Dendritic cell treated with granulocyte-macrophage colony-stimulating factor and Interleukin-4, amounts not matched to agents 40 ng/mL and 50 ng/mL, for 4 days (primary cell): ENCODE measurements around the gene DAAM1.
A peak's percentile ranks its signal among the peaks of the same experiment; 100 is the strongest.

Source experiments
- H3K27ac Mint-ChIP-seq: one replicate; pipeline ENCODE4 v1.8.0; 2022; ENCODE audit warnings: mild to moderate bottlenecking, mixed read lengths
- H3K27me3 Mint-ChIP-seq: one replicate; pipeline ENCODE4 v1.8.0; 2022; ENCODE audit warnings: mild to moderate bottlenecking, mixed read lengths
- H3K36me3 Mint-ChIP-seq: one replicate; pipeline ENCODE4 v1.8.0; 2022; ENCODE audit warnings: low read depth, mixed read lengths
- H3K4me1 Mint-ChIP-seq: one replicate; pipeline ENCODE4 v1.8.0; 2022; ENCODE audit warnings: low read depth, mixed read lengths
- H3K4me3 Mint-ChIP-seq: one replicate; pipeline ENCODE4 v1.8.0; 2022; ENCODE audit warnings: mild to moderate bottlenecking, moderate library complexity, mixed read lengths
- H3K9me3 Mint-ChIP-seq: one replicate; pipeline ENCODE4 v1.8.0; 2022; ENCODE audit warnings: mixed read lengths
- intact Hi-C: fragments of 100-400 bp; cut with micrococcal nuclease; formaldehyde crosslinking; loops from one replicate; pipeline ENCODE4 v1.15.0; 2022

The DAAM1 gene

GRCh38 chr14:59246566-59246965 lies 58.1 kb downstream of the DAAM1 start:
- no peaks in the 10 kb centered on the region for H3K36me3 Mint-ChIP-seq
- H3K4me3 Mint-ChIP-seq = no peak overlapping the region
- intact Hi-C loops = no loop called here
- no peaks in the 10 kb centered on the region for H3K9me3 Mint-ChIP-seq
- H3K4me1 Mint-ChIP-seq = peaks cover 10% of the 10 kb centered on the region
- no peaks in the 10 kb centered on the region for H3K27me3 Mint-ChIP-seq
- no peak overlapping the region for H3K27ac Mint-ChIP-seq

DNA sequence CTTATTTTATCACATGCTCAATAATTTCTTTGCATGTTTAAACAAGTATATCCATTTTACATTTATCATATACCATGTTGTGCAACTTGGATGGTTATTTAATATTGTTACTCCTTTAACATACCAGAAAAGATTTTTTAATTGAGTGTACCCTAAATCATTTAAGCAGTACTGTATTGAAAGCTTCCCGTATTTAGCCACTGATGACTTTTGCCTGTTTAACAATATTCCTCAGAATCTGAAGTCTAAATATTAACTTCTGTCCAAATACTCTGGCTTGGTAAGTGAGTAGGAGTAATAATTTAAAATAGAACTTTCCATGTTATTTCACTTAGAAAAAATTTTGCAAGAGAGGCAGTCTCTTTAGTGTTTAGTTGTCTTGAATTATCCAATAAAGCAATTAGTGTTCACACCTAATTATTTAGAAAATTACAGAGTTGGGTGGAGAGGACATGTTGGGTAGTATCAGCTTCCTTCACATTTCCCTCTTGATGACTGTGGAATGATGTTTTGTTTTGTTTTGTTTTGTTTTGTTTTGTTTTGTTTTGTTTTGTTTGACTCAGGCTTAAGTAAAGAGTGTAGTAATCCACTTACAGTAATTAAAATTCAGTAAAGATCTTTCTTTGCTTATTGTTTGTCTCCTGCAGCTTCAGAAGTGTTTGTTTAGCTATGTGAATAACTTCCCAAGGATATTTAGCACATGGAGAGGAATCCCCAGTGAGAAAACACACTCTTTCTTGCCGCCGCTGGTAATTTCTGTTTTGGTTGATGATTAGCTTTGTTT lies 59.5 kb downstream of the DAAM1 start:
- no peaks in the 10 kb centered on the region for H3K36me3 Mint-ChIP-seq

GRCh38 chr14:59249029-59249428 lies 60.6 kb downstream of the DAAM1 start:
- Mint-ChIP-seq H3K27ac (no peak overlapping the region), H3K4me3 (no peak overlapping the region)
- intact Hi-C loops = no loop called here

More for the DNA sequence above, 59.5 kb downstream of the DAAM1 start:
- intact Hi-C loops = no loop called here
- H3K4me1 Mint-ChIP-seq = peaks cover 19% of the 10 kb centered on the region
- H3K9me3 Mint-ChIP-seq = no peaks in the 10 kb centered on the region
- H3K4me3 Mint-ChIP-seq = no peak overlapping the region
- H3K27me3 Mint-ChIP-seq = no peaks in the 10 kb centered on the region
- H3K27ac Mint-ChIP-seq = no peak overlapping the region

DNA sequence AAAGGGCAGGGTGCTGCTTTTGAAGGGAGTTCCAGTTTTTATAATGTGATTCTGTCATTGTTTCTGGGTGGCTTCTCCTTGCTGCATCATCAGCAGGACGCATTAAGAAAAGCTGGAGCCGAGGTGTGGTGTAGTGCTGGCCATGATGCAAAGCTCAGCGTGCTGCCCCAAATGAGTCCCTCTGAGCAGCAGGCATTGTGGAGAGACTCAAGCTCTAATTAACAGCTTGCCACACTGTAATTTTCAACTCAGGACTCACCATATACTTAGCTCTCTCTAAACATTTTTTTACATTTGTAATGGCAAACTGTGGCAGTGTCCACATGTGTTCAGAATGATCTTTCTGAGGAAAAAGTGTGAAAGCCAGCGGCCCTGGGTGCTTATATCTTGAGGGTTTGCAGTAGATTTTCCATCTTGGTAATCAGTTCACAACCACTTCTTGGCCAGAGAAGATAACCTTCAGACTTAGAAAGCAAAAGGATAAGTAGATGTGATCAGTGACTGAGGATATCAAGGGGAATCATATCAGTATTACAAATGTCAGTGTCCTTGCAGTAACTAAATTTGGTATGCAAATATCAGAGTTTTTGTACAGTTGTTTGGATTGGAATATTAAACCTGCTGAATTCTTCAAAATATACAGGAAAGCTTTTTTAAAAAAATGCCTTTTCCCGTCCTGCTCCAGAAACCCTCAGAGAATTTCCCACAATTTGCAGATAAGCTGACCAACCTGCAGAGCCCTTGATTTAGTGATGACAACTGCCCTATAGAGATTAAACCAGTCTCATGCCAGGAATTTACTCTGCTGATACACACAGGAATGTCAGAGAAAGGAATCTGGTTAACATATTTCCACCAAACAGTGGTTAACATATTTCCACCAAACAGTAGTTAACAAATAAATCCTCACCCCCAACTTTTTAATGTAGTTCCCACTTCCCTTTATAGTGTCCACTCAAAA lies 63.6 kb downstream of the DAAM1 start:
- H3K36me3 Mint-ChIP-seq = peaks cover under 1% of the 10 kb centered on the region
- peaks cover 36% of the 10 kb centered on the region for H3K4me1 Mint-ChIP-seq
- H3K27me3 Mint-ChIP-seq = no peaks in the 10 kb centered on the region
- H3K4me3 Mint-ChIP-seq = no peak overlapping the region
- intact Hi-C loops = no loop called here
- no peaks in the 10 kb centered on the region for H3K9me3 Mint-ChIP-seq
- H3K27ac Mint-ChIP-seq = no peak overlapping the region

More at GRCh38 chr14:59249029-59249428, 60.6 kb downstream of the DAAM1 start:
- no peaks in the 10 kb centered on the region for H3K9me3 Mint-ChIP-seq
- H3K36me3 Mint-ChIP-seq = no peaks in the 10 kb centered on the region
- H3K27me3 Mint-ChIP-seq = no peaks in the 10 kb centered on the region
- H3K4me1 Mint-ChIP-seq = peaks cover 29% of the 10 kb centered on the region

DNA sequence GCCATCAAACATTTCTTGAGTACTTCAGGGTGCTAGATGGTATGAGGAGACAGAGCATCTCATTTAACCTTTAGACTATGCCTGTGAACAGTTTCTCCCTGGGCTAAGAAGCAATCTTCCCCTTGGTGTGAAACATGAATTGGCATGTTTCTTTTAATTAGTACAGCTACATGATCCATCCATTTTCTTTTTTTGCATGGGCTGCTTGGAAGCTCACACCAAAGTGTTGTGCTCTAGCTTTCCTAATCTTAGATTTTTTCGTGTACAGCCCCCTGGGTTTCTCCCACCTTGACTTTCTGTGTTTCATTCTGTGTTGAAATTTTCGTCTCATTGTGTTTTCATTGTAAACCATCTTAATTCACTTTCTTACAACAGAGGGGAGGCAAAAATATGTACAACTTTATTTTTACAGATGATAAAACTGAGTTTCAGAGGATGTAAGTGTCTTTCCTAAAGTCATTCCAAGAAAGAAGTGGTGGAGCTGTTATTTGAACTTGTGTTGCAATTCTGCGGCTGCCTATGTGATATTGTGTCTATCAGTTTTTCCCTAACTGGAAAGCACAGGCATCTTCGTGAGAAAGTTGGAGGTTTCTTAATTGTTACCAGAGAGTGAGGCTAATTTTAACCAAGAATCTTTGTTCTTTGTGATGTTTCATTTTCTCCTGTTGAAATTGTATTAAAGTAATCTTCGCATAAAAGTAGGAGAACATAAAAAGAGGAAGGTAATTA lies 64.5 kb downstream of the DAAM1 start:
- Mint-ChIP-seq H3K9me3 (no peaks in the 10 kb centered on the region), H3K36me3 (peaks cover 9% of the 10 kb centered on the region), H3K4me3 (no peak overlapping the region), H3K27me3 (no peaks in the 10 kb centered on the region), H3K4me1 (peaks cover 36% of the 10 kb centered on the region), H3K27ac (peak overlapping the region; percentile 65)
- intact Hi-C loops = no loop called here

DNA sequence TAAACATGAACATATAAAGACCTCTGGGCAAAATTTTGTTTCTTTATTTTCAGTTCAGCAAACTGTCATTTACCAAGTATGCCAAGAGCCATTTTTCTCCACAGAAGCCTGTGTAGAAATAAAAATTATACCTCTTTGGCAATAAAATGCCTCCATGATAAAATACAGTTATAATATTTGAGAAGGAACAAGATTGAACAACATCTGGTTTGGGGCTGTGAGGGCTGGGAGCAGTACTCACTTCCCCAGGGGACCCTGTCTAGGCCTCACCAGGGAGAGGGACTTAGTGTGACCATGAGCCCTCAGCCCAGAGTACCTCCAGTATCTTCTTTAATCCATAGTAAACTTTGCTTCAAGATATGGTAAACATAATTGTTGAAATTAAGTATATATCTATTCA lies 65.1 kb downstream of the DAAM1 start:
- Mint-ChIP-seq H3K9me3 (no peaks in the 10 kb centered on the region), H3K4me1 (peaks cover 36% of the 10 kb centered on the region), H3K4me3 (no peak overlapping the region), H3K36me3 (peaks cover 9% of the 10 kb centered on the region), H3K27me3 (no peaks in the 10 kb centered on the region), H3K27ac (peak overlapping the region; percentile 65)
- intact Hi-C loops = no loop called here

GRCh38 chr14:59254146-59254910 lies 65.9 kb downstream of the DAAM1 start:
- no peak overlapping the region for H3K4me3 Mint-ChIP-seq
- peaks cover 9% of the 10 kb centered on the region for H3K36me3 Mint-ChIP-seq
- H3K27ac Mint-ChIP-seq = no peak overlapping the region

DNA sequence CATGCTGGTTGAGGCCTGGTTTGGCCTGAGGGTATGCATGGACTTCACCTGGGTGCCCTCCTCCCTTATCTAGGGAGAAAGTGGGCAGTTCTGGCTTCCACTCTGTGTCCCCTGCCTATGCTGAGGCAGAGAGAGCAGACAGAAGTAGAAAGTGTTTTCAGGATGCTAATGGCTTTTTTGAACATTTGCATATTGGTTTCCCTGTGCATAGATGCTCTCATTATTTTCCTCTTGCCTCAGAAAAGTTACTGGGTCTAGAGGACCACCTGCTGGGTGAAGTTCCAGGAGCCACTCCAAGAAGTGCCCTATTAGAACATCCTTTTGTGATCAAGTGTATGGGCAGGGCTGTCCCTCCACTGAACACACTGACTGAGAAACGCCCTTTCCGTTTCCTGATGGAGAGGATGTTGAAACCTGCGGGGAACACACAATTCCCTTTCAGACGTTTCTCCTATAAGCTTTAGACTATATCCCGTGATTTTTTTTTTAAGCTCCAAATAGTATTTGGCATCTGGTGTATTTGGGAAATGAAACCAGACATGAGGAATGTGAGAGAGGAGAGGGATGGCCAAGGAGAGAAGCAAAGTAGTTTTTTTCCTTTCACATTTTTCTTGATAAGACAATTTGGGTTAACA lies 66.6 kb downstream of the DAAM1 start:
- Mint-ChIP-seq H3K27ac (no peak overlapping the region), H3K4me1 (peaks cover 36% of the 10 kb centered on the region), H3K4me3 (no peak overlapping the region), H3K9me3 (no peaks in the 10 kb centered on the region), H3K36me3 (peaks cover 9% of the 10 kb centered on the region), H3K27me3 (no peaks in the 10 kb centered on the region)
- intact Hi-C loops = no loop called here

More at GRCh38 chr14:59254146-59254910, 65.9 kb downstream of the DAAM1 start:
- no peaks in the 10 kb centered on the region for H3K9me3 Mint-ChIP-seq
- no peaks in the 10 kb centered on the region for H3K27me3 Mint-ChIP-seq
- intact Hi-C loops = no loop called here
- H3K4me1 Mint-ChIP-seq = peaks cover 36% of the 10 kb centered on the region

DNA sequence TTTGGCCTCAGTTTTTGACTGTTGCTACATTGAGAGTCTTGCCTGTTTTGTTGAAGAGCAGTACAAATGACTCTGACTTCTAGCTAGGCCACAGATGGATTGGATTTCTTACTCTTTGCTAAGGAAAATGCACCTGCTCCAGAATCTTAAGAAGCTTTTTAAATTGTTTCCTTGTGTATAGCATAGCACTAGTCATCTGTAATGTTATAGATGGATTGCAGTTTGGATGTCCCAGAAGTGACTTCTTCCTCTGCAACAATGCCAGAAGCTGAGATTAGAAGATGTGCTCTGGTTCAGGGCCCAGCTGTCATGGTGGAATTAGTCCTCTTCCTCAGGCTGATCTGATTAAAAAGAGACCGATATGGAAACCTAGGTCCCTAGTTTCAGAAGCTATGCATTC lies 67.9 kb downstream of the DAAM1 start:
- no peak overlapping the region for H3K27ac Mint-ChIP-seq
- H3K4me3 Mint-ChIP-seq = no peak overlapping the region
- H3K27me3 Mint-ChIP-seq = no peaks in the 10 kb centered on the region
- peaks cover 9% of the 10 kb centered on the region for H3K36me3 Mint-ChIP-seq
- intact Hi-C loops = no loop called here
- peaks cover 41% of the 10 kb centered on the region for H3K4me1 Mint-ChIP-seq
- H3K9me3 Mint-ChIP-seq = no peaks in the 10 kb centered on the region

DNA sequence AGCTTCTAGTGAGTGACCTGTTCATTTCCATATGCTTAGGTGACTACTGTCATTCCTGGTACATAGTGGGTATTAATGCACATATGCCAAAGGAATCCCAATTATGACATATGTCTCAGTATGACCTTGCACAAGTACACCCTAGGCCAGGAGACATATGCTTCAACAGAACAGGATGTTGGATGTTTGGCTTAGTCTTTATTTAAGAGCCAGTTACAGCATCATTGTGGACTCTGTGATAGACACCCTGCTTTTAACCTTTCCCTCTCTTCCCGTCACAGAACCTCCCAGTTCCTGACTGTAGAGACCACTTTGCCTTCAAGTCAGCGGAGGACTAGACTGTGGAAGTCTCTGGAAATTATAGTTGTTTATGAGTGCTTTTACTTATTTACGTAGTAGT lies 72.9 kb downstream of the DAAM1 start:
- H3K27ac Mint-ChIP-seq = no peak overlapping the region
- peaks cover 35% of the 10 kb centered on the region for H3K36me3 Mint-ChIP-seq

DNA sequence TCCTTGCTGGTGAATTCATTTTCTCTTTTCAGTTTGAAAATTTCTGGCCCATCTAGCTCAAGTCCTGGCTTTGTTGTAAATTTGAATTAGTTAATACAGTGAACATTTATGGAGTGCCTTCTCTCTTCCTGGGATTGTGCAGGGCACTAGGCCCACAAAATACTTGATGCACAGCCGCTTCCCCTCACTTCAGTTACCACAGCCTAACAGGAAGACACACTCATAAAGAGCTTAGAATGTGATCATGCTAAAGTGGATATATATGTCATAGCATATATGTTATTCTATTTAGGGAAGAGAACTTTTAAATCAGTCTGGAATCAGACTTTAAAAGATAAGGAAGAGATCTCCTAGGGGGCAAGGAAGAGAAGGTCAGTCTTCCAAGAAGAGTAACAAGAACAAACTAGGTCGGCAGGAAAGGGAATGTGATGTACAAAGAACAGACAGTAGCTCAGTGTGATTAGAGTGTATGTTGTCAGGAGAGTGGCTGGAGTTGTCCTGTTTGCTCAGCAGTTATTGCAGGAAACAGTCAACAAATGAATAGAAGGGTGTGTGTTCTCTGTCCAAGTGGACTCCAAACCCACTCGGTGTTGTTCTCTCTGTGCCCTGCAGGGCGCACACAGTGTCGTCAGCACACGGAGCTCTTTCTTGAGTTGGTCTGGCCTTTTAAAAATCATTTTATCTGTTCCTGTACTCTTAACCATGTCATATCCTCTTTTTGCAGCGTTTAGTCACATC lies 74.4 kb downstream of the DAAM1 start:
- Mint-ChIP-seq H3K27ac (peak overlapping the region; percentile 7), H3K9me3 (no peaks in the 10 kb centered on the region), H3K4me1 (peaks cover 29% of the 10 kb centered on the region), H3K36me3 (peaks cover 31% of the 10 kb centered on the region), H3K27me3 (no peaks in the 10 kb centered on the region), H3K4me3 (no peak overlapping the region)
- intact Hi-C loops = no loop called here

More for the DNA sequence above, 72.9 kb downstream of the DAAM1 start:
- intact Hi-C loops = no loop called here
- no peaks in the 10 kb centered on the region for H3K9me3 Mint-ChIP-seq
- H3K27me3 Mint-ChIP-seq = no peaks in the 10 kb centered on the region
- no peak overlapping the region for H3K4me3 Mint-ChIP-seq
- peaks cover 29% of the 10 kb centered on the region for H3K4me1 Mint-ChIP-seq

DNA sequence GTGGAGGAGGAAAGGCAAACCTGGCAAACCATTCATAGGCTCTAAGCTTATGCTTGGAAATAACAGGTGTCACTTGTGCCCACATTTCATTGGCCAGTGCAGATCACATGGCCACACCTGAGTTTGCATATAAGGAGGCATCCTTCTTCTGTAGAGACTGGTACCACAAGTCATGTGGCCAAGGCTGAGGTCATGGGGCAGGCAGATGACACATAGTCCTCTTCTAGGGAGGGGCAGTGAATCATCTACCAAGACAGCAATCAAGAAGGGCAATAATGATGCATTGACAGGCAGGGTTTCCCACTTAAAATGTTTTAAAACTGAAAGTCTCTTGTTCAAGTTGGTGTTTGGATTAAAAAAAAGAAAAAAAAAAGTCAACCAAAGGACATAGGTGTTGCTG lies 77.3 kb downstream of the DAAM1 start:
- Mint-ChIP-seq H3K4me1 (peaks cover 34% of the 10 kb centered on the region), H3K36me3 (peaks cover 52% of the 10 kb centered on the region), H3K27ac (no peak overlapping the region)

More for the DNA sequence above, 77.3 kb downstream of the DAAM1 start:
- intact Hi-C loops = no loop called here
- Mint-ChIP-seq H3K9me3 (no peaks in the 10 kb centered on the region), H3K4me3 (no peak overlapping the region), H3K27me3 (no peaks in the 10 kb centered on the region)
